Measurements from ENCODE around the gene NCKAP5L.
"Not testable (repeated sequence)": the region's sequence is repeated elsewhere in the genome, so short reads cannot be mapped to it uniquely, and the experiment has no call there.

Gene NCKAP5L

DNA sequence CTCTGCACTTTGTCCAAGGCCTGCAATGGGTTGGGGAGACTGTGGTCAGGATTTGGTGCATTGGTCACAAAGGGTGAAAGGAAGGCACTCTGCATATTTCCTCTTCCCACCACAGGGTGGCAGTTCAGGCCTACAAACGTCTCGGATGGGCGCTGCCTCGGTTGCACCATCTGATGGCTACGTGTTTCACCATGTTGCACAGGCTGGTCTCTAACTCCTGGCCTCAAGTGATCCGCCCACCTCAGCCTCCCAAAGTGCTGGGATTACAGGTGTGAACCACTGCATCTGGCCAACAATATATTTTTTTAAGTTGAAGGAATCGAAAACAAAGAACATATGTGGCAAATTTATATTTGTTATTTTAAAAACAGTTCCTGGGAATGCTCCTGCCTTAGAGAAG lies 51.8 kb downstream of the NCKAP5L start:
- peak; percentile 11 for DNase-seq

DNA sequence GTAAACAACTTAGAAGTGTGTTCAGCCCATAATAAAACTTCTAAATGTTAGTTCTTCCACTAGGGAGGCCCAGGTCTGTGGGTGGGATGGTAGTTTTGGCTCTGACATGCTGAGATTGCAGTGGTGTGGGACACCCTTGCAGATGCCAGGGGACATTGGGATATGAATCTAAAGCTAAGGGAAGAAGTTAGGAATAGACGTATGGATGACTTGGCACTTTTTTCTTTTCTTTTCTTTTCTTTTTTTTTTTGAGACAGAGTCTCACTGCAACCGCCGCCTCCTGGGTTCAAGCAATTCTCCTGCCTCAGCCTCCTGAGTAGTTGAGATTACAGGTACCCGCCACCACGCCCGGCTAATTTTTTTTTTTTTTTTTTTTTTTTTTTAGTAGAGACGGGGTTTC lies 55.1 kb downstream of the NCKAP5L start:
- DNase-seq: not testable (repeated sequence)

DNA sequence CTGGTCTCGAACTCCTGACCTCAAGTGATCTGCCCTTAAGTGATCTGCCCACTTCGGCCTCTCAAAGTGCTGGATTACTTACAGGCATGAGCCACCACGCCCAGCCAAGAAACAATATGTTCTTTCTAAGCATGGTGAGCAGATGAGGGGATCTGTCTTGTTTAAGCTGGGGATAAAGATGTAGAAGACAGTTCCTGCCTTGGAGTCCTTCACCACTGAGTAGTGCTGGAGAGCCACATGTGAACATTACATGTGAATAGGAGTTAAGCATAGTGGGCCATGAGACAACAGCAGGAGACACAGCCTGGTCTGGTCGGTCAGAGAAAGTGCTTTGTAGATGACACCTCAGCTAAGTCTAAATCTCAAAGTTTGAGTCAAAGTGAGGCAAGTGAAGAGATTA lies 60.9 kb downstream of the NCKAP5L start:
- no peak for DNase-seq

DNA sequence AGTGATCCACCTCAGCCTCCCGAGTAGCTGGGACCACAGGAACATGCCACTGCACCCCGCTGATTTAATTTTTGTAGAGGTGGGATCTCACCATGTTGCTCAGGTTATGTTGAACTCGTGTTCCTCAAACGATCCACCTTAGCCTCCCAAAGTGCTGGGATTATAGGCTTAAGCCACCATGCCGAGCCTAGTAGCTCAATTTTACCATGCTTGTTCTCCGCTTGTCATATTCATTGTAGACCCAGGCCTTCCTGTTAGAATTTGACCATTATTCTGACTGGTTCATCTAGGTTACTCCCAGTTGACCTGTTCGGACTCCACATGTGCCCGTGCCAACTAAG lies 62.1 kb downstream of the NCKAP5L start:
- DNase-seq: no peak

DNA sequence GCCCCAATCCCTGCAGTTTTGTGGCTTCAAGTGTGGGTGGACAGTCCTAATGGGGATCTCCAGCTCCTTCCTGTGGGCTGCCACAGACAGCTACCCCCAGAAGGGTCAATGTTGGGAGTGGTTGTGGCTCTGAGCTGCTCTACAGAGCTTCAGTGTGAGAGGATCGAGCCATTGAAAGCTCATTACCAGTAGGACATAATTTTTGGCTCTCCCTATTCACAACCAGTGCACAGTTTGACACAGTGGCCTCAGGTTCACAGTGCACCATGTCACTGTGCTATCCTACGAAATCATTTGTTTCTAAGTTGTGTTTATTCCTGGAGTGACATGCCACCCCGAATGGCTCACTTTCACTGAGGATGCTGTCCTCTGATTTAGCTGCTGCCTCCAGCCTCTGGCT lies 64.1 kb downstream of the NCKAP5L start:
- DNase-seq: no peak

DNA sequence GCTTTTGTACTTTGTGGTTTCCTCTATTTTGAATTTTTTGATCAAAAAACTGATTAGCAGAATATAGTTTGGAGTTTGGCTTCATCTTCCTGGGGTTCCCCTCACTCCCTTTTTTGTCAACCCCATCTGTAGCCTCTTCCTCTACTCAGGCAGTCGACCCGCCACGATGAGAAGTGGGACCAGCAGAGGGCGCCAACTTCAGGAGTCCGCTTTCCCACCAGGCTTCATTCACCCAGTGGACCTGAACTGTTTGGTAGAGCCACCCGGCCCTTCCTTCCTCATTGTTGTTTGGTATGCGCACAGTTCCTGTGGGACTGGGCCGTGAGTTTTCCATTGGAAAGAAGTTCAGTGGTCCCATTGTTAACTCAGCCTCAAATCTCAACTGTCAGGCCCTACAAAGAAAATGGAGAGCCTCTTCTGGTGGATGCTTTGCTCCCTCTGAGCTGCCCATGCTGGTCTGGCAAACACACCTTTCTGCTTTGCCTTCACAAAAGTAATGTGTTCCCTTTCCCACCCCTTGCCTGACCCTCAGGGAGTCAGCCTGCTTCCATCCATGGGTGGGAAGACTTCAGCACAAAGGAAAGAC lies 65.1 kb downstream of the NCKAP5L start:
- DNase-seq: no peak

DNA sequence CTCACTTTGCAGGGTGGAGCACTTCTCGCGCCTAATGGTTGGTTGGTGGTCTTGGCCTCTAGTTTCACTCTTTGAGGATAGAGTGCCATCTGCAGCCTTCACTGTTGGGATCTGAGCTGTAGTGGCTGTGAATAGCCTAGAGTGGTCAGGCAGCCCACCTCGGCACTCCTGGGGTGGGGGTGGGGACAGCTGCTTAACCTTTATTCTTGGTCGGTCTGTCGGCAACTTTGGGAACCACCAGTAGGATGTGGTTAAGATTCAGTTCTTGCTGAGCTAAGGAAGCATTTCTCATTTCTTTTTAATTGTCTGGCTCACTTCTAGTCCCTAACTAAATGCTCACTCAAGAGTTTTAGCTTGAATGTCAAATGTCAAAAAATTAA lies 65.8 kb downstream of the NCKAP5L start:
- no peak for DNase-seq

DNA sequence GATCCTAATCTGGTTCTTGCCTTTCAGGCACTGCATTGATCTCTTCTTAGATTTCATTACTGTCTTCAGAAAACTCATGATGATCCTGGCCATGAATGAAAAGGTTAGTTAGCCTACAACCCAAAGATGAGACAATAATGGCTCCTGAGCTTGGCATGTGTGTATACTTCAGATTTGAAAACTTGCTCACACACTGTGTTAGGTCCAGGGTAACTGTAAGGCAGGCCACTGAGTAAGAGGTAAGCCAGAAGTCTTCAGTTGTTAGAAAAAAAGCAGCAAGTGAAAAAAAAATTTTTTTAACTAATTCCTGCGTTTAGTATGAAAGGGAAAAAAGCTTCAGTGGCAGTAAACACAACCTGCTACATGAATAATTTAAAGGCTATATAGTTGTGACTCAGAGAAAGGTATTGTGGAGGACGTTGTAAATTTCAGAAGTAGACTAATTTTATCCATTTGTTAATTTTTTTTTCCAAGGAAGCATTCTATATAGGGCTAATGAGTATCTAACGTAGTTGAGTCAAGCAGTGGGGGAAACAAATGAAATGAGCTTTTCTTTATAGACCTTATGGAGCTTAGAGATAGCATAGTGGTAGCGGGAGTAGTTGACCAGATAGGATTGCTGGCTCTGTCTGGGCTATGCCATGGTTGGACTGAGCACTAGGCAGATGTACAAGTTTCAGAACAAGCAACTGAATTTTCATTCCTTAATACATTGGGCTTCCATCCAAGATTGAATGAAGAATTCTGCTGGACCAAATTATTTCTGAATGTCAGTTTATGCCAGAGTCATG lies 66.3 kb downstream of the NCKAP5L start:
- DNase-seq: no peak

DNA sequence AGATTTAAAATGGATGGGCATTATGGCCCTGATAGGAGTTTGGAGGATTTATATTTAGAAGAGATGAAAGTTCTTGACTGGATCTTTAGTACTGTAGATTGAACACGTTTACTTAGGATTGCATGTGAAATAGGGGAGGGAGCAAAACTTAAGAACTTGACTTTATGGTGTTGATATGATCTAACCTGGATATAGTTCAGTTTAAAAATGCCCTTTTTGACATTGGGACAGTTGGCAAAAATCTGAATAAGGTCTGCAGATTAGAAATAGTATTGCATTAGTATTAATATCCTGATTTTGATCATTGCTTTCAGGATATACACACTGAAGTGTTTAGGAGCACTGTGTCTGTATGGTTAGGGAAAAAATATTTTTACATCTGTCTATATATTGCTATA lies 77.2 kb downstream of the NCKAP5L start:
- DNase-seq: no peak

DNA sequence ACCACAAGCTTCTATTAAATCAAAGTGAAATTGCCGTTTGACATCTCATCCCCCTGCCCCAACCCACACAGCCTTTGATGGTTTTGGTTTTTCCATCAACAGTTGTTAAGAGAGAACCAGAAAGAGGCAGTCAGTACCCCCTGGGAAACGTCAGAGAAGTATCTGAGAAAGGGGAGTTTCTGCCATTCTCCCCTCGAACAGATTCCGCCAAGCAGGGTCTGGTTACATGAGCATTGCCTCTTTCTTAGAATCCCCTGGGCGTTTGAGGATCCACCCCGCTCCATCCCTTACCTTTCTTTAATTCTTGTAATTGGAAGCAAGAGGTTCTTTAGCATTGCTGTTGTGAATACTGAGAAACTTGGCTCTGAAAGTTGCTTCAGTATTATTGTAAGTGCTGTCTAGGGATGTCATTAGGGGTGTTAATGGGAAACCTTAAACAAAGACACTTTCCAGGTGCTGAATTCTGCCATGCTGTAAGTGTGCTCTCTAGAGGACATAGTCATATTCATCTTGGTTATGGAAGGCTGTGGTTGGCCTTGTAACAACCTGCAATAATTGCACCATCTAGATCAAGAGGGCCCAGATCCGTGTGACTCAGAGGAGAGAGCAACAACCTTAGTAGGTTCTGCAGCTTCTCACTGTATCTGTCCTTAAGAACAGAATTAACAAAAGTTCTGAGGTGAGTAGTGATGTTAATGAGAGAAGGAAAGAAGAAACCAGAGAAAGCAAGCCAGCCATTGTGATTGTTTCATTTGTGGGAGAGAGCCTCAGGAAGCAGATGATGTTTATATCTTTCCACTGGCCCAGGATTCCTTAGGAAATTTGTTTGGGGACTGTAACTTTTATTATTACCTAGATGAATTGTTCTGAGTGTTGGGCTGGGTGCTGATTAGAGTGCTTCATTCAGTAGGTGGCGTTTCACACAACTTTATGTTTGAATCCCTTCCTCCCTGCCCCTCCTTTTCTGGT lies 77.9 kb downstream of the NCKAP5L start:
- no peak for DNase-seq

DNA sequence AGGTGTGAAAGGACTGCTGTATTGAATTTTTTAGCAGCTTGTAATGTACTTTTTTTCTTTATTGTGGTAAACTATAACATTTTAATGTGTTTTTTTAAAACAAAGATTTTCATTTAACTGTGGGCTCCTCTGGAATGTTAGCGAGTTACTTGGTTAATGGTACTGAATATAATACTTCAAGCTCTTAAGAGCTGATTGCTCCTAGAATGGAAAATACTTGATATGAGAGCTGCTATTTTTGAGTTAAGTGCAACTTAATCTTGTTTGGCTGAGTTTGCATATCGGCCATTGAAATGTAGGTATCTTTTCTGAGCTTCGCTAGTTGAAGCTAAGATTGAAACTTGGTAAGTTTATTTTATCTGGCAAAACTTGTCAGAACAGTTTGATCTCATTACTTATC lies 79.4 kb downstream of the NCKAP5L start:
- DNase-seq: no peak

DNA sequence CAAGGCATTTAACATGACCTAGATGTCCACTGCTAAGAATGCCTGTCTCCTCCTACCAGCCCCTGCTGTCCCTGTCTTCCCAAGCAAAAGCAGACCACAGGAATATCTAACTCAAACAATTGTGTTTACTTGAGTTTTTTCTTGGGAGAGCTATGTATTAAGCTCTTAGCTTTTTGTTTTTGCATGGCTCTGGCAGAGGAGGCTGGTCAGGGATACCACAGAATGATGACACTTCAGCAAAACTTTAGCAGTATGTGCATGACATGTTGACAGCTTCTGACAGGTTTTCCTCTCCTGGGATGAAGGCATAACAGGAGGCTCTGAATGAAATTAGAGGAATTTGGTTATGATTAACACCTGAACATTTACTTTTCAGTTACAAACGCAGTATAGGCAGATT lies 79.9 kb downstream of the NCKAP5L start:
- DNase-seq: no peak

DNA sequence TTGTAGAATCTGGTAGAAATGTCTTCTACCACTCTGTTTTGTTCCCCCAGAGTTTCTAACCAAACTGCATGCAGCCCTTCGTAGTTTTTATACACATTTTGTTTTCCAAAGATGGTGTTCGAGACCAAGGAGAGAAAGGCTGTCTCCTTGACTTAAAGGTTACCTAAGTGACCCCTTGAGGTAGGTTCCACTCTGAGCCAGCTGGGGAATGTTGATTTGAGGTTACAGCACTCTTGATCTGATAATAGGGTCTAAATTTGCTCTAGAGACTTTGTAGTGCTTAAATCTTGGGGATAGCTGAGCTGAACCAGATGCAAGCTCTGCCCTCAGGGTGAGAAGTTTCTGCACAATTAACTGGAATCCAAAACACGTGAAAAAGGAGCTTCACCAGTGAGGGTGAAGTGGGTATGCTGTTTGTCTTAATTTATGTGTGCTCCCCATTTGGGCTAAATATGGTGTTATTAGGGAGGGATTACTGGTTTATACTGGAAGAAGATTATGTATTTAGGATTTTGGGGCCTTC lies 83.8 kb downstream of the NCKAP5L start:
- DNase-seq: no peak

DNA sequence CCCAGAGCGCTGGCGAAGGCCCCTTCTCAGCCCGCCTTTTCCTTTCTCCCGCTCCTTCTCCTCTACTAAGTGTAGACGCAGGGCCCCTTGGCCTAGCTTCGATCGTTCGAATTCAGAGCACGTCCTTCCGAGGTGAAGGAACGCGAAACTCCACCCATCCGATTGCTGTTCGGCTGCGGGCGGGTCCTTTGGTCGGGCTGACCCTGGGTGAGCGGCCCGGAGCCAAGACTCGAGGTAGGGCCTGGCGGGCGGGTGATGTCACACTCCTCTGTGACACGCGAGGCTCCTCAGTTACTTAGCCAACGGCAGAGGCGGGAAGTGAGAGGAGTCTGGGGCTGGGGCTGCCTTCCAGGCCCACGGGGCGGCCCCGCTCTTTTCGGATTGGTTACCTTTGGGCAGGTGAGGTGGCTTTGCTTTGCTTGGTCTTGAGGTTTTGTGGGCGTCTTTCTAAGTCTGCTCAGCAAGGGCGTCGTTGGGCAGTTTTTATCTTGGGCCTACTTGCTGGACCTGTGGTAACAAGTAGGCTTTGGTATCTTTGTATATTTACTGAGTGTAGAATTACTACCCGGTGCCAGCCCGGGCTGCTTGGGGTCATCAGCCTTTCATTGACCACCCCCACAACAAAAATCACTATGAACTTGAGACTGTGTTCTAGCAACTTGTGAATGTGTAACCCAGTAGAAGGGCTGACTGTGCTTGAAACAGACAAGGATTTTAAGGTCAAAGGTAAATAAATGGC lies 86.2 kb downstream of the NCKAP5L start:
- peak; percentile 66 for DNase-seq

Measured in DMS79 (cell line).